Liver (tissue), 9 donors: Measurements from ENCODE around the gene IL10RB. TPM values are rescaled to one million over a fixed set of nuclear protein-coding genes. Genes with fewer than 3 reads are reported as not detected.

ENCODE experiments used
- DNase-seq: peaks from one replicate; pipeline ENCODE4 v3.0.0-alpha.2; 2017; ENCODE audit warnings: low spot score
- H3K27ac ChIP-seq, 2 donors: one replicate each; pipeline ENCODE4 v1.7.0; 2013; ENCODE audit warnings: inconsistent platforms in 2 of 2, low read length in 2 of 2, control low read depth in 1 of 2, low read depth in 1 of 2, mild to moderate bottlenecking in 1 of 2
- H3K27me3 ChIP-seq, 4 donors: one replicate each; pipeline versions ENCODE4 v1.6.1 to v1.7.0; 2013; ENCODE audit warnings: low read length in 3 of 4, inconsistent platforms in 1 of 4, mild to moderate bottlenecking in 1 of 4, moderate library complexity in 1 of 4; ENCODE audit not compliant: control insufficient read depth in 4 of 4, insufficient read depth in 4 of 4
- H3K36me3 ChIP-seq, 4 donors: one replicate each; pipeline versions ENCODE4 v1.6.1 to v1.7.0; 2013; ENCODE audit warnings: low read length in 3 of 4, mild to moderate bottlenecking in 3 of 4, low read depth in 1 of 4, moderate library complexity in 1 of 4; ENCODE audit not compliant: control insufficient read depth in 4 of 4, insufficient read depth in 3 of 4
- H3K4me1 ChIP-seq, 4 donors: one replicate each; pipeline versions ENCODE4 v1.6.1 to v1.7.0; 2013; ENCODE audit warnings: low read length in 3 of 4, mild to moderate bottlenecking in 3 of 4, moderate library complexity in 1 of 4; ENCODE audit not compliant: control insufficient read depth in 4 of 4, insufficient read depth in 4 of 4
- H3K4me3 ChIP-seq, 3 donors: one replicate each; pipeline versions ENCODE4 v1.6.1 to v1.7.0; 2013; ENCODE audit warnings: low read length in 3 of 3, control low read depth in 1 of 3, low read depth in 1 of 3, mild to moderate bottlenecking in 1 of 3
- H3K9ac ChIP-seq, 2 donors: one replicate each; pipeline ENCODE4 v1.7.0; 2013; ENCODE audit warnings: low read length in 2 of 2, mild to moderate bottlenecking in 2 of 2, moderate library complexity in 2 of 2, control low read depth in 1 of 2, low read depth in 1 of 2
- H3K9me3 ChIP-seq, 4 donors: one replicate each; pipeline versions ENCODE4 v1.6.1 to v1.7.0; 2013; ENCODE audit warnings: low read length in 3 of 4; ENCODE audit not compliant: control insufficient read depth in 4 of 4
- EGR1 ChIP-seq, 2 donors: IDR thresholded peaks; 2 replicates each; pipeline ENCODE4 v1.6.1; 2016 to 2018; ENCODE audit warnings: antibody characterized with exemption in 2 of 2, low read depth in 2 of 2
- FOXA1 ChIP-seq: IDR thresholded peaks from 2 replicates; pipeline ENCODE4 v1.6.1; 2016; ENCODE audit warnings: antibody characterized with exemption
- FOXA2 ChIP-seq: IDR thresholded peaks from 2 replicates; pipeline ENCODE4 v1.6.1; 2016; ENCODE audit warnings: antibody characterized with exemption
- GABPA ChIP-seq, 2 donors: IDR thresholded peaks in 1 of 2; conservative IDR thresholded peaks in 1 of 2; 2 replicates each; pipeline ENCODE4 v1.6.1; 2016; ENCODE audit warnings: antibody characterized with exemption in 2 of 2, mild to moderate bottlenecking in 1 of 2, moderate library complexity in 1 of 2
- HNF4A ChIP-seq, 2 donors: conservative IDR thresholded peaks; 2 replicates each; pipeline ENCODE4 v1.6.1; 2016; ENCODE audit warnings: antibody characterized with exemption in 2 of 2, mild to moderate bottlenecking in 2 of 2
- HNF4G ChIP-seq: IDR thresholded peaks from 2 replicates; pipeline ENCODE4 v1.6.1; 2016; ENCODE audit warnings: antibody characterized with exemption
- JUND ChIP-seq, 2 donors: IDR thresholded peaks; 2 replicates each; pipeline ENCODE4 v1.6.1; 2016; ENCODE audit warnings: antibody characterized with exemption in 2 of 2
- NR2F2 ChIP-seq: IDR thresholded peaks from 2 replicates; pipeline ENCODE4 v1.6.1; 2016; ENCODE audit warnings: antibody characterized with exemption
- RAD21 ChIP-seq, 2 donors: IDR thresholded peaks; 2 replicates each; pipeline ENCODE4 v1.6.1; 2016; ENCODE audit warnings: antibody characterized with exemption in 2 of 2, mild to moderate bottlenecking in 2 of 2
- RXRA ChIP-seq, 2 donors: IDR thresholded peaks; 2 replicates each; pipeline ENCODE4 v1.6.1; 2017 to 2018; ENCODE audit warnings: antibody characterized with exemption in 2 of 2, mild to moderate bottlenecking in 1 of 2
- SP1 ChIP-seq: IDR thresholded peaks from 2 replicates; pipeline ENCODE4 v1.6.1; 2018; ENCODE audit warnings: antibody characterized with exemption, mild to moderate bottlenecking
- TAF1 ChIP-seq: conservative IDR thresholded peaks from 2 replicates; pipeline ENCODE4 v1.6.1; 2016; ENCODE audit warnings: antibody characterized with exemption, mild to moderate bottlenecking
- YY1 ChIP-seq: IDR thresholded peaks from 2 replicates; pipeline ENCODE4 v1.6.1; 2016; ENCODE audit warnings: antibody characterized with exemption, mild to moderate bottlenecking
- WGBS: extraction: QIAGEN DNeasy Blood & Tissue Kit; methylation state at CpG from one replicate; pipeline ENCODE4 v1.1.7; 2013; 5-methylcytosine and 5-hydroxymethylcytosine counted together
- polyA plus RNA-seq, 2 donors: library from polyadenylated mRNA; stranded (reverse) in 1 of 2; unstranded in 1 of 2; fragments of 200-250 nt in 1 of 2; fragments of >200 nt in 1 of 2; fragmentation: Nextera tagmentation in 1 of 2; extraction: Ambion mirVana in 1 of 2; gene quantifications; one replicate each; pipeline versions ENCODE4 v1.2.1 to v1.2.3, GENCODE V29; 2013 to 2015
- total RNA-seq, 2 donors: library from RNA; depleted of rRNA; stranded (reverse); fragments of >200 nt; gene quantifications; one replicate each; pipeline ENCODE4 v1.2.3, GENCODE V29; 2014
- TF ChIP-seq, protein P1 (sequence below): IDR thresholded peaks from 2 replicates; pipeline ENCODE4 v1.6.1; 2016; ENCODE audit warnings: antibody characterized with exemption
- TF ChIP-seq, protein P2 (sequence below): IDR thresholded peaks from 2 replicates; pipeline ENCODE4 v1.6.1; 2016; ENCODE audit warnings: antibody characterized with exemption
- TF ChIP-seq, protein P3 (sequence below): IDR thresholded peaks from 2 replicates; pipeline ENCODE4 v1.6.1; 2016; ENCODE audit warnings: antibody characterized with exemption
- TF ChIP-seq, protein P4 (sequence below): IDR thresholded peaks from 2 replicates; pipeline ENCODE4 v1.6.1; 2016; ENCODE audit warnings: antibody characterized with exemption, mild to moderate bottlenecking
- TF ChIP-seq, protein P5 (sequence below): fragments of 150-350 bp; IDR thresholded peaks from 2 replicates; pipeline ENCODE4 v1.5.1; 2017; ENCODE audit warnings: improper control_type of control experiment, low read depth, low read length; ENCODE audit not compliant: missing input control
- donor health status: healthy.
- donor health status: healthy.
- donor health status: healthy.
- donor health status: healthy.
- donor health status: healthy.

The IL10RB gene
- total and polyA plus RNA-seq, 4 donors = 16.1 to 22.1 (median 18.8) TPM

DNA sequence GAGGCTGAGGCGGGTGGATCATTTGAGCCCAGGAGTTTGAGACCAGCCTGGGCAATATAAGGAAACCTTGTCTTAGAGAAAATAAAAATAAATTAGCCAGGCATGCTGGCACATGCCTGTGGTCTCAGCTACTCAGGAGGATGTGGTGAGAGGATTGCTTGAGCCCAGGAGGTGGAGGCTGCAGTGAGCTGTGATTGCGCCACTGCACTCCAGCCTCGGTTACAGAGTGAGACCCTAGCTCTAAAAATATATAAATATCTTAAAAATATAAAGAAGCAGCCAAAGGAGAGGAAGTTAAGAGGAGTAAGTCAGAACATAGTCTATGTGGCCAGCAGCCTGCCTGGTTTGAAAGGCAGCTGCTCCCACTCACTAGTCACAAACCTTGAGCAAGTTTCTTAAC is 4.5 kb upstream of the IL10RB start:
- Histone ChIP-seq H3K4me1 (peaks cover 2 to 18% (median 12%) of the 10 kb centered on the region in 4 donors), H3K9ac (no peak overlapping the region), H3K9me3 (no peaks in the 10 kb centered on the region), H3K27ac (no peak overlapping the region), H3K27me3 (no peaks in the 10 kb centered on the region), H3K36me3 (peaks cover 3 to 31% (median 20%) of the 10 kb centered on the region in 4 donors), H3K4me3 (no peak overlapping the region)
- DNase-seq = no peak
- TF ChIP-seq RAD21 (IDR thresholded peaks at IDR 0.05) (no peak), FOXA2 (no peak), EGR1 (IDR thresholded peaks at IDR 0.05; ENCODE audit: low read depth in 2 of 2) (no peak), TAF1 (no peak), GABPA (IDR thresholded peaks at IDR 0.05 in 1 of 2, conservative IDR thresholded peaks at IDR 0.05 in 1 of 2) (no peak), HNF4G (no peak), JUND (IDR thresholded peaks at IDR 0.05) (no peak), YY1 (no peak), NR2F2 (no peak), HNF4A (conservative IDR thresholded peaks at IDR 0.05) (no peak), SP1 (no peak), FOXA1 (no peak), RXRA (IDR thresholded peaks at IDR 0.05) (no peak)
- TF ChIP-seq, protein P1, sequence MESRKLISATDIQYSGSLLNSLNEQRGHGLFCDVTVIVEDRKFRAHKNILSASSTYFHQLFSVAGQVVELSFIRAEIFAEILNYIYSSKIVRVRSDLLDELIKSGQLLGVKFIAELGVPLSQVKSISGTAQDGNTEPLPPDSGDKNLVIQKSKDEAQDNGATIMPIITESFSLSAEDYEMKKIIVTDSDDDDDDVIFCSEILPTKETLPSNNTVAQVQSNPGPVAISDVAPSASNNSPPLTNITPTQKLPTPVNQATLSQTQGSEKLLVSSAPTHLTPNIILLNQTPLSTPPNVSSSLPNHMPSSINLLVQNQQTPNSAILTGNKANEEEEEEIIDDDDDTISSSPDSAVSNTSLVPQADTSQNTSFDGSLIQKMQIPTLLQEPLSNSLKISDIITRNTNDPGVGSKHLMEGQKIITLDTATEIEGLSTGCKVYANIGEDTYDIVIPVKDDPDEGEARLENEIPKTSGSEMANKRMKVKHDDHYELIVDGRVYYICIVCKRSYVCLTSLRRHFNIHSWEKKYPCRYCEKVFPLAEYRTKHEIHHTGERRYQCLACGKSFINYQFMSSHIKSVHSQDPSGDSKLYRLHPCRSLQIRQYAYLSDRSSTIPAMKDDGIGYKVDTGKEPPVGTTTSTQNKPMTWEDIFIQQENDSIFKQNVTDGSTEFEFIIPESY = no peak
- TF ChIP-seq, protein P2, sequence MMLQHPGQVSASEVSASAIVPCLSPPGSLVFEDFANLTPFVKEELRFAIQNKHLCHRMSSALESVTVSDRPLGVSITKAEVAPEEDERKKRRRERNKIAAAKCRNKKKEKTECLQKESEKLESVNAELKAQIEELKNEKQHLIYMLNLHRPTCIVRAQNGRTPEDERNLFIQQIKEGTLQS = no peak
- TF ChIP-seq, protein P3, sequence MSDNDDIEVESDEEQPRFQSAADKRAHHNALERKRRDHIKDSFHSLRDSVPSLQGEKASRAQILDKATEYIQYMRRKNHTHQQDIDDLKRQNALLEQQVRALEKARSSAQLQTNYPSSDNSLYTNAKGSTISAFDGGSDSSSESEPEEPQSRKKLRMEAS = no peak
- TF ChIP-seq, protein P4, sequence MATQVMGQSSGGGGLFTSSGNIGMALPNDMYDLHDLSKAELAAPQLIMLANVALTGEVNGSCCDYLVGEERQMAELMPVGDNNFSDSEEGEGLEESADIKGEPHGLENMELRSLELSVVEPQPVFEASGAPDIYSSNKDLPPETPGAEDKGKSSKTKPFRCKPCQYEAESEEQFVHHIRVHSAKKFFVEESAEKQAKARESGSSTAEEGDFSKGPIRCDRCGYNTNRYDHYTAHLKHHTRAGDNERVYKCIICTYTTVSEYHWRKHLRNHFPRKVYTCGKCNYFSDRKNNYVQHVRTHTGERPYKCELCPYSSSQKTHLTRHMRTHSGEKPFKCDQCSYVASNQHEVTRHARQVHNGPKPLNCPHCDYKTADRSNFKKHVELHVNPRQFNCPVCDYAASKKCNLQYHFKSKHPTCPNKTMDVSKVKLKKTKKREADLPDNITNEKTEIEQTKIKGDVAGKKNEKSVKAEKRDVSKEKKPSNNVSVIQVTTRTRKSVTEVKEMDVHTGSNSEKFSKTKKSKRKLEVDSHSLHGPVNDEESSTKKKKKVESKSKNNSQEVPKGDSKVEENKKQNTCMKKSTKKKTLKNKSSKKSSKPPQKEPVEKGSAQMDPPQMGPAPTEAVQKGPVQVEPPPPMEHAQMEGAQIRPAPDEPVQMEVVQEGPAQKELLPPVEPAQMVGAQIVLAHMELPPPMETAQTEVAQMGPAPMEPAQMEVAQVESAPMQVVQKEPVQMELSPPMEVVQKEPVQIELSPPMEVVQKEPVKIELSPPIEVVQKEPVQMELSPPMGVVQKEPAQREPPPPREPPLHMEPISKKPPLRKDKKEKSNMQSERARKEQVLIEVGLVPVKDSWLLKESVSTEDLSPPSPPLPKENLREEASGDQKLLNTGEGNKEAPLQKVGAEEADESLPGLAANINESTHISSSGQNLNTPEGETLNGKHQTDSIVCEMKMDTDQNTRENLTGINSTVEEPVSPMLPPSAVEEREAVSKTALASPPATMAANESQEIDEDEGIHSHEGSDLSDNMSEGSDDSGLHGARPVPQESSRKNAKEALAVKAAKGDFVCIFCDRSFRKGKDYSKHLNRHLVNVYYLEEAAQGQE = no peak
- TF ChIP-seq, protein P5, sequence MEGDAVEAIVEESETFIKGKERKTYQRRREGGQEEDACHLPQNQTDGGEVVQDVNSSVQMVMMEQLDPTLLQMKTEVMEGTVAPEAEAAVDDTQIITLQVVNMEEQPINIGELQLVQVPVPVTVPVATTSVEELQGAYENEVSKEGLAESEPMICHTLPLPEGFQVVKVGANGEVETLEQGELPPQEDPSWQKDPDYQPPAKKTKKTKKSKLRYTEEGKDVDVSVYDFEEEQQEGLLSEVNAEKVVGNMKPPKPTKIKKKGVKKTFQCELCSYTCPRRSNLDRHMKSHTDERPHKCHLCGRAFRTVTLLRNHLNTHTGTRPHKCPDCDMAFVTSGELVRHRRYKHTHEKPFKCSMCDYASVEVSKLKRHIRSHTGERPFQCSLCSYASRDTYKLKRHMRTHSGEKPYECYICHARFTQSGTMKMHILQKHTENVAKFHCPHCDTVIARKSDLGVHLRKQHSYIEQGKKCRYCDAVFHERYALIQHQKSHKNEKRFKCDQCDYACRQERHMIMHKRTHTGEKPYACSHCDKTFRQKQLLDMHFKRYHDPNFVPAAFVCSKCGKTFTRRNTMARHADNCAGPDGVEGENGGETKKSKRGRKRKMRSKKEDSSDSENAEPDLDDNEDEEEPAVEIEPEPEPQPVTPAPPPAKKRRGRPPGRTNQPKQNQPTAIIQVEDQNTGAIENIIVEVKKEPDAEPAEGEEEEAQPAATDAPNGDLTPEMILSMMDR = no peak
- WGBS = 81% methylated on average over 3 of the region's 3 CpGs
